Tongue (tissue), 2 donors: Measurements from ENCODE around the gene NCKAP1. TPM values are rescaled to one million over a fixed set of nuclear protein-coding genes. Genes with fewer than 3 reads are reported as not detected.
"Not testable (repeated sequence)": the region's sequence is repeated elsewhere in the genome, so short reads cannot be mapped to it uniquely, and the experiment has no call there.

ENCODE experiments used
- DNase-seq: peaks from one replicate; pipeline ENCODE4 v3.0.0-alpha.2; 2015
- total RNA-seq: library from RNA; depleted of rRNA; stranded (reverse); fragments of >200 nt; gene quantifications from one replicate; pipeline ENCODE4 v1.2.3, GENCODE V29; 2014

NCKAP1 gene, protein sequence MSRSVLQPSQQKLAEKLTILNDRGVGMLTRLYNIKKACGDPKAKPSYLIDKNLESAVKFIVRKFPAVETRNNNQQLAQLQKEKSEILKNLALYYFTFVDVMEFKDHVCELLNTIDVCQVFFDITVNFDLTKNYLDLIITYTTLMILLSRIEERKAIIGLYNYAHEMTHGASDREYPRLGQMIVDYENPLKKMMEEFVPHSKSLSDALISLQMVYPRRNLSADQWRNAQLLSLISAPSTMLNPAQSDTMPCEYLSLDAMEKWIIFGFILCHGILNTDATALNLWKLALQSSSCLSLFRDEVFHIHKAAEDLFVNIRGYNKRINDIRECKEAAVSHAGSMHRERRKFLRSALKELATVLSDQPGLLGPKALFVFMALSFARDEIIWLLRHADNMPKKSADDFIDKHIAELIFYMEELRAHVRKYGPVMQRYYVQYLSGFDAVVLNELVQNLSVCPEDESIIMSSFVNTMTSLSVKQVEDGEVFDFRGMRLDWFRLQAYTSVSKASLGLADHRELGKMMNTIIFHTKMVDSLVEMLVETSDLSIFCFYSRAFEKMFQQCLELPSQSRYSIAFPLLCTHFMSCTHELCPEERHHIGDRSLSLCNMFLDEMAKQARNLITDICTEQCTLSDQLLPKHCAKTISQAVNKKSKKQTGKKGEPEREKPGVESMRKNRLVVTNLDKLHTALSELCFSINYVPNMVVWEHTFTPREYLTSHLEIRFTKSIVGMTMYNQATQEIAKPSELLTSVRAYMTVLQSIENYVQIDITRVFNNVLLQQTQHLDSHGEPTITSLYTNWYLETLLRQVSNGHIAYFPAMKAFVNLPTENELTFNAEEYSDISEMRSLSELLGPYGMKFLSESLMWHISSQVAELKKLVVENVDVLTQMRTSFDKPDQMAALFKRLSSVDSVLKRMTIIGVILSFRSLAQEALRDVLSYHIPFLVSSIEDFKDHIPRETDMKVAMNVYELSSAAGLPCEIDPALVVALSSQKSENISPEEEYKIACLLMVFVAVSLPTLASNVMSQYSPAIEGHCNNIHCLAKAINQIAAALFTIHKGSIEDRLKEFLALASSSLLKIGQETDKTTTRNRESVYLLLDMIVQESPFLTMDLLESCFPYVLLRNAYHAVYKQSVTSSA
- 188 TPM for total RNA-seq

GRCh38 chr2:183038341-183039300, at the start of gene NCKAP1:
NCKAP1 (minus strand) TSS chr2:183038457; CDS start chr2:183038099, 358 bp downstream.
- peak; percentile 95 for DNase-seq

- DNase-seq = peak; percentile 24
Observed at GRCh38 chr2:183081911-183082310, 43.7 kb upstream of the NCKAP1 start.

GRCh38 chr2:183079139-183079775, 41.0 kb upstream of the NCKAP1 start:
- no peak for DNase-seq

DNA sequence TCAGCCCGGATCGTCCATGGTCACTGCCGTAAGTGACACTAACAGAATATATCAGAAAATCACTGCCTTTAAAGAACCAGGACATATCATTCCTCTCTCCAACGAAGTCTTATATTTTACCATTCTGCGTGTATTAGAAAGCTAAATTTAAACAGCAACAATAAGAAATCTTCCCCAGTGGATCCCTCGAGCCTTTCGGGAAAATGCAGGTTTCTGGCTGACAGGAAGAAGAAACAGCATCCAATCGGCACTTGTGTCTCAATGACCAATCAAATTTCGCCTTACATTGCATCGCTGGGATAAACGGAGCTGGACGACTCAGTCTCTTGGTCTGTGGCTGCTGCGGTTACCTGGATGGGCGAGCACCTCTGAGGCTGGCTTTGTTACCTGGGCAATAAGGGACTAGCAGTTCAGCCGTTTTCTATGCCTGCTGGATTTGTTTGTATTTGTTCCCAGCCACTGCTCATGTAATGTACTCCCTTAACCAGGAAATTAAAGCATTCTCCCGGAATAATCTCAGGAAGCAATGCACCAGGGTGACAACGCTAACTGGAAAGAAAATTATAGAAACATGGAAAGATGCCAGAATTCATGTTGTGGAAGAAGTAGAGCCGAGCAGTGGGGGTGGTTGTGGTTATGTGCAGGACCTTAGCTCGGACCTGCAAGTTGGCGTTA, 40.3 kb upstream of the NCKAP1 start, which contains the start of gene DUSP19:
Gene DUSP19 (plus strand): TSS at position 284 of the 675 bp plus-strand sequence. CDS start 187 bp downstream, at position 471.
- DNase-seq = peak; percentile 98

DNA sequence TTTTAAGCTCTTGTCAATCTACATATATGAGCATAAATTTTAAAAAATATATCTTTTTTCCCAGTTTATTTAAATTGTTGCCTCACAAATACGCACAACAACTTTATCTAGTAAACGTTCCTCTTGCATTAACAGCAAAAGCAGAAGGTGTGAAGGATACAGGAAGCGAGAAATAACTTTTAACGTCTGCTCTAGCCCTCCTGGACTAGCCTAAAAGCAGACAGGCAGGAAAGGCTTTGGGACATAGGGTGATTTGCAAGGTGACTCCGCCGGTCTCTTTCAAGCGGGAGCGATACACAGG, 39.9 kb upstream of the NCKAP1 start:
- no peak for DNase-seq

GRCh38 chr2:183072177-183072576, 33.9 kb upstream of the NCKAP1 start:
- DNase-seq = no peak

DNA sequence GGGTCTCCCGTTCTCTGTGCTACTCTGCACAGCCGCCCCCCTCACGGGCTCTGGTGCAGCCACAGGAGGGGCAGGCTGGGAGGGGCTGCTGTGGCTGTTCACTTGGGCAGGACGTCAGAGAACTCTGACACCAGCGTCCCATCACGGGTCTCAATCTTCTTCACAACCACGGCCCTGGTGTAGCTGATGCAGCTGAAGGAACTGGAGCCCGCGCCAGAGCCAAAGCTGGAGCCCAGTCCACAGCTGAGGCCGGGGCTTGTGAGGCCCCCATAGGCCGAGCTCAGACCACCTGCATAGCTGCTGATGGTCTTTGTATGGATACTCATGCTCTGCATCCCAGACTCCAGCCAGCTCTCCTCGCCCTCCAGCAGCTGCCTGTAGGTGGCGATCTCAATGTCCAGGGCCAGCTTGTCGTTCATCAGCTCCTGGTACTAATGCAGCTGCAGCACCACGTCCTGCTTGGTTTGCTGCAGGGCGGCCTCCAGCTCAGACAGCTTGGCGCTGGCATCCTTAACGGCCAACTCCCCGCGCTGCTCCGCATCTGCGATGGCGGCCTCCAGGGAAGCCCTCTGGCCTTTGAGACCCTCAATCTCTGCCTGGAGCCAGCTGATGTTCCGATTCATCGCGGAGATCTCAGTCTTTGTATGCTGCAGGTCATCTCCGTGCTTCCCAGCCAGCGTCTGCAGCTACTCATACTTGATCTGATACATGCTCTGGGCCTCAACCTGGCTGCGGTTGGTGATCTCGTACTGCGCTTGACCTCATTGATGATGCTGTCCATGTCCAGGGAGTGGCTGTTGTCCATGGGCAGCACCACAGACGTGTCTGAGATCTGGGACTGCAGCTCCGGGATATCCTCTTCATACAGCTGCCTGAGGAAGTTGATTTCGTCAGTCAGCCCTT, 32.9 kb upstream of the NCKAP1 start:
- DNase-seq = peak; percentile 35

GRCh38 chr2:183069174-183069573, 30.9 kb upstream of the NCKAP1 start:
- DNase-seq = no peak

- peak; percentile 50 for DNase-seq
Observed at GRCh38 chr2:183068561-183068960, 30.3 kb upstream of the NCKAP1 start.

DNA sequence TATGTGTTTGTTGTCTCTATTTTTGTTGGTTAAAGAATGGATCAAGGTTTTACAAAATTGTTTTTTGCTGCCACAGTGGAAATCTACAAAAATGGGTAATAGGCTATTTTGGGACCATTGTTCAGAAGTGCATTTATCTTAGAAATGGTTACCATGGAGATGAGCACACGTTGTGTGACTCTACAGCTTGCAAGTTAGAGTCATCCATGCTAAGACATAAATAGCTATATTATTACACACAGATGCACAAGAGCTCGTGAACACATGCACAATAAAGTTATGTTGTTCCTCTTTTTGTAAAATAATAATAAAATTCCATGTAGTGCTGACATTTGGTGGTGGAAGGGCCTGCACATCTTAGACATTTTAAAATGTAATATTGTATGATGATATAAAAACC, 24.8 kb upstream of the NCKAP1 start:
- DNase-seq = peak; percentile 3

DNA sequence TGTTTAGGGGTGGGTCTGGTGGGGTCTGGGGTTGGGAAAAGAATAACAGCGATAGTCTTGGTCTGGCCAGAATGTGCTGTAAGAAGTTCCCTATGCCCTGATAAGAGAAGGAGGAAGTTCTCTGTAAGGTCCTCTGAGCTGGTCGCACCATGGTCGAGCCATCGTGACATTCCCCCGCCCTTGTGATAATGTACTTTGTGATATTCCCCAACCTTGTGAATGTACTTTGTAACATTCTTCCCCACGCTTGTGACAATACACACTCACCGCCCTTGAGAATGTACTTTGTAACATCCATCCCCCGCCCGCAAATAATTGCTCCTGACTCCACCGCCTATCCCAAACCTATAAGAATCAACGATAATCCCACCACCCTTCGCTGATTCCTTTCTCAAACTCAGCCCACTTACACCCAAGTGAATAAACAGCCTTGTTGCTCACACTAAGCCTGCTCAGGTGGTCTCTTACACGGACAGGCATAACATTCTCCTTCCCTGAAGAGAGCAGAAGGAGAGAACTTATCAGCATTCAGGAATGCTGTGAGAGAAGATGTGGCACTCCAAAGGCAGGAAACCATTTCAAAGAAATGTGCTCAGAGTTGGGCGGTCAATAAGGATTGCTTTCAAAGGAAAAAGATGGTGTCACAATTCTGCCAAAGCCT, 22.4 kb upstream of the NCKAP1 start:
- no peak for DNase-seq

- no peak for DNase-seq
Observed at GRCh38 chr2:183059561-183059960, 21.3 kb upstream of the NCKAP1 start.

DNA sequence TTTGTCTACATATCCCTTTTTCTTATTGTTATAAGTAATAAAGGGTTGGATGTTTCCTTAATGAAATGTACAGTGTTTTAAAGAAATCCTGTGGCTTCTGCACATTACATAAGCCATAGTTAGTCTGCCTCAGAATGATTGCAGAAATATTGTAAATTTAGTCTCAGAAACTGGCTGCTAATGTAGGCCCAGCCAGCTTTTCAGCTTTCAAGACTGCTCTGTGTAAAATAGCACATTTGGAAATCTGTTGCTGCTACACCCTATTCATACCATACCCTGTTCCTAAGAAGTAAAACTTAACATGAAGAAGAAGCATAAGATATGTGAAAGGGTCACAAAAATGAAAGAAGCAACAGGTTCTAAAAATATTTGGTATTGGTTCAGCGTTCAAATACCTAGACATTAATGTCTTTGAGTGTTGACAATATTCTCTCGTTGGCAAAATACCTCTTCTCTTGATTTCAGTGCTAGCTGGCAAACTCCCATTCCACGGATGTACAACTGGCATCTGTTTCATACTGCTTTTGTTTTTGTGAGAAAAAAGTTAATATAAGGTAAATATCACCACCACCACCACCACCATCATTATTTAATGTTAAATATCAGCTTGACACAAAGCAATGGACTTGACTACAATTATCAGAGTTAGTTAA, 19.2 kb upstream of the NCKAP1 start:
- no peak for DNase-seq

DNA sequence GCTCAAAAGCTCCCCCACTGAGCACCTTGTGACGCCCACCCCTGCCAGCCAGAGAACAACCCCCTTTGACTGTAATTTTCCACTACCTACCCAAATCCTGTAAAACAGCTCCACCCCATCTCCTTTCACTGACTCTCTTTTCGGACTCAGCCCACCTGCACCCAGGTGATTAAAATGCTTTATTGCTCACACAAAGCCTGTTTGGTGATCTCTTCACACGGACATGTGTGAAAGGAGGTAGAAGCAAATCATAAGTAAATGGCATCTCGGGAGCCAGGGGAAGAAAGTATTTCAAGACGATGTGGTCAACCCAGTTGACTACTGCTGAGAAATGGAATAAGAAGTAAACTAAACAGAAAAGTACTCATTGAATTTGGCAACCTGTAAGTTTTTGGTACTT, 11.2 kb upstream of the NCKAP1 start:
- no peak for DNase-seq

DNA sequence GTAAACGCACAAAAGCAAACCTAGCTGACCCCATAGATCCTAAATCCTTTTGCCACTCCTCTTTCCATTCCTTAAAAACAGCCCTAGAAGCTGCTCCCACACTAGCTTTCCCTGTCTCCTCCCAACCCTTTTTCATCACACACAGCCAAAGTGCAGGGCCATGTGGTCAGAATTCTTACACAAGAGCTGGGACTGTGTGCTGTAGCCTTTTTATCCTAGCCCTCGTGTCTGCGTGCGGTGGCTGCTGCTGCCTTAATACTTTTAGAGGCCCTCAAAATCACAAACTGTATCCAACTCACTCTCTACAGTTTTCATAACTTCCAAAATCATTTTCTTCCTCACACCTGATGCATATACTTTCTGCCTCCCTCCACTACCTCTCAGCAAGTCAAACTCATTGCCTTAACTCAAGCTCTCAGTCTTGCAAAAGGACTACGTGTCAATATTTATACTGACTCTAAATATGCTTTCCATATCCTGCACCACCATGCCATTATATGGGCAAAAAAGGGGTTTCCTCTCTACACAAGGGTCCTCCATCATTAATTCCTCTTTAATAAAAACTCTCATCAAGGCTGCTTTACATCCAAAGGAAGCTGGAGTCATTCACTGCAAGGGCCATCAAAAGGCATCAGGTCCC, 9.3 kb upstream of the NCKAP1 start:
- not testable (repeated sequence) for DNase-seq

- not testable (repeated sequence) for DNase-seq
Observed at GRCh38 chr2:183043580-183043979, 5.3 kb upstream of the NCKAP1 start.

- DNase-seq = no peak
Observed at GRCh38 chr2:183040604-183041003, 2.3 kb upstream of the NCKAP1 start.
